Fibroblast of the conjunctiva (primary cell): Measurements from ENCODE around the gene PRKCE.

ENCODE experiments used
- DNase-seq: peaks from one replicate; pipeline ENCODE4 v3.0.0-alpha.2; 2010; ENCODE audit warnings: low read depth

The PRKCE gene

DNA sequence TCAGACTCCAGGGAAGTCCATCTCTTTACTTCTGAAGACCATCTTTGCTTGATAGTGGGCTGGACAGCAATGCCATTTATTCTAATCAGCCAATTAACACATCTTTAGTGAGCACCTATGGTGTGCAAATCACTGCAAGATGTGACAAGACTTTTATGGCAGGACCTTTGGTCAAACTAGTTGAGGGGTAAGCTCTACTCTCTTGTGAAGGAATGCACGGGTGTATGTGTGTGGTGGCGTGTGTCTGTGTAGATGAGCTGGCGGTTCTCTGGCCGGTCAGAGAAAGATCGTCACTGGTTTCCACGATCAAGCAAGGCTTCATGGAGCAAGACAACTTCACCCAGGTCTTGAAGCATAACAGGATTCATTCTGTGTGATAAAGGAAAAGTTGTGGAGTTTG is 364.6 kb downstream of the PRKCE start:
- DNase-seq: no peak

DNA sequence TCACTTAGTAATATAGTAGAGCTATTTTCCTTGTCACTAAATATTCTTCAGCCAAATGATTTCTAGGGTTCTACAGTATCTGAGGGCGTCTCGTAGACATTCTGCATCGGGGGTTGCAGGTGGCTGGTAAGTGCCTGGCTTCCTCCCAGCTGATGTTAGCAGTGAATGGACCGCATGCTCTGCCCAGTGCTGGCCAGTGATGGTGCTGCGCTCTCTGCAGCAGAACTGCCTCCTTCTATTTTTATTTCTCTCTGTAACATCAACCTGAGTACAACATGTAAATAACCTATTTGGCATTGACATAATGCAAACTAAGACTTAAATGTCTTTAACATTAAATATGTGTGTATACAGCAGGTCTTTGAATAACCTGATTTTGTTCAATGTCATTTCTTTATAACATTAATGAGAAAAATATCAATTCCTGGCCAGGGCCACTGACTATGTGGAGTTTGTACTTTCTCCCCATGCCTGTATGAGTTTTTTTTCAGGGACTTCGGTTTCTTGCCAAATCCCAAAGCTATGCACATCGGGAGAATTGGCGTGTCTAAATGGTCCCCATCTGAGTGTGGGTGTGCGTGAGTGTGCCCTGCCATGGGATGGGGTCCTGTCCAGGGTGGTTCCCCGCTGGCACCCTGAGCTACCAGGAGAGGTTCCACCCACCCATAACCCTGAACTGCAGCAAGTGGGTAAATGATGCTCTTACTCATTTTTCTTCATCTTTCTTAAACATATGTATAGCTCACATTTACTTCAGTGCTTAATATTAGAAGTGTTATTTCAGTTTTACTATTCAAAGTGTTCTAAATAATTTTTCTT is 367.5 kb downstream of the PRKCE start:
- DNase-seq: no peak

DNA sequence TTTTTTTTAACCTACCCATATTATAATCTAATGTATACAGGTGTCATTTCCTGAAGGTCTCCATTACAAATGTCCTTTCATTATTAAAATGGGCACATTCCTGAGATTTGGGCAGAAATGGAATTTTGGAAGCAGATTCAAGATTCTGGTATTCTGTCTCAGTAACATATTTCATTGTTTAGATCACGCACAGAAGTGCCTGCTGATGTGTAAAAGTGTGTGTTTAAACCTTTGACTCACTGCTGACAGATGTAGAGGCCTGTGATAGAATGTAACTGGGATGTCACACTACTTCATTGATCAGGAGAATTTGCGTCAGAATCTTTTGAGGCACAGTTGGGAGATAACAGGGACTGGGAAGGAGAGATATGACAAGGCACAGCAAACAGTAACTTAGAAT is 368.9 kb downstream of the PRKCE start:
- DNase-seq: no peak

DNA sequence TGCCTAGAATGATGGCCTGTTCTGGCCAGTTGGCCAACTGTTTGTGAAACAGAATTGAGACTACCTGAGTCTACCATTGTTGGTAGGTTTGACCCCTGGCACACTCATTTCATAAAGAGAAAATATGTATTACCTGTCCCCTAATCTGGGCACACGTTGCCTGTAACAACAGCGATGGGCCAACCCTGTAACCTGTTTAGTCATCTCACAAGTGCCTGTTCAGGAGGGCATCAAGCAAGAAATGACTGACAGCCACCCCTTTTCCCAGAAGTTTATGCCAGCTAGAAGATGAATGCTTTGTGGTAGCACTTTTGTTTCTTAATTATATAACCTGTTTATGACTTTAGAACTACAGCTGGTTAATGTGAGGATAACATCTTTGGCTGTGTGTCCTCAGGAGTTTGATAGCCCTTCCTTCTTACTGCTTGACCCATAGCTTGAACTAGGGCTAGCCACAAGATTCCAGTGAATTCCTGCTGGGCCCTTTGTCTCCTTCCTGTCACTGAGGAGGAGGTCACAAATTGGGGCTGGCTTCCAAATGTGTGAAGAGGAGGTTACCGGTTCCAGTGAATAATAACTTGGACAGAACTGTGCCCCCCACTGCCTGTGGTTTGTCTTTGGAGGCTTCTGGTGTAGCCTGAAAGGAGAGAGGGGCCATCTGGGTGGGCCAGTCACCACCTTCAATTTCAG is 371.8 kb downstream of the PRKCE start:
- DNase-seq: no peak

DNA sequence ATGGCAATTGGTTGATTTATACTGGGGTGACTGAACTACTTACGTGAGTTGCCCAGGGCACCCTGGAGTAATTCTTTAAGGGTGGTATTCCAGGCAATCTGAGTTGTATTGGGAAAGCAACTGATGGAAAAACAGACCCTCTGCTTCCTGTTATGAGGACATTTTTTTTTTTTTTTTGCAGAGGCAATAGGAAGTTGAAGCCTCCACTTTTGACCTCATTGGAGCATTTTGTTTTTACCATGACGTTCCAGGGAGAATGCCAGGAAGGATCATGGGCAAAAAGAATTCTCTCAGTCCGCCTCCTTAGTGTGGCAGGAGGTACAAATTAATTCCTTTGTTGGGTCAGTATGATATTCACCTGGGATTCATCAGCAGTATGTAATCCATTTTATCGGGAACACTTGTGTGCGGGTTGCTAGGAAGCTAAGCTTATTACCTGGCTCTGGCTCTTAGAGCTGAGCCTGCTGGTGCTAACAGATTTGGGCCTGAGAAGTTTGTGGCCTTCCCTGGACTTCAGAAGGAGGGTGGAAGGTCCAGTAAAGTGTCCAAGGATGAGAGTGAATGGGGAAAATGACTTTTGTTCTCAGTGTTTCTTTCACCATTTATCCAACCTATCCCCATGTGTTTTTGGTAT is 372.8 kb downstream of the PRKCE start:
- DNase-seq: no peak

DNA sequence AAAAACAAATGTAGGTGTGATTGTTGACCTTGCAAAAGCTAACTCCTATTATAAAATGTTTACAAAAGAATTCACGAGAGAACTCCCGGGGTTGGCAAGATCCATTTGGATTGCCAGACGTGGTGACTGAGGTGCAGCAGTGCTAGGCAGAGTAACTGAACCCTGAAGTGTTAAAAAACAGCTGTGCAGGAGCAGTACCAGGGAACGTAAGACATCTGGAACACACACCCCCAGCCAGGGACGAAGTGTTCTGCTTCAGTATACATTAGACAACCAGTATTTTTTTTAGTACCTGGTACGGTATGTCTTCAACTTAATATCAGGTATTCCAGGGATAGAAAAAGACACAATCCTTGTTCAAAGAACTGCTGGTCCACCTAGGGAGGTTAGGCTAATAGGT is 373.6 kb downstream of the PRKCE start:
- DNase-seq: no peak

DNA sequence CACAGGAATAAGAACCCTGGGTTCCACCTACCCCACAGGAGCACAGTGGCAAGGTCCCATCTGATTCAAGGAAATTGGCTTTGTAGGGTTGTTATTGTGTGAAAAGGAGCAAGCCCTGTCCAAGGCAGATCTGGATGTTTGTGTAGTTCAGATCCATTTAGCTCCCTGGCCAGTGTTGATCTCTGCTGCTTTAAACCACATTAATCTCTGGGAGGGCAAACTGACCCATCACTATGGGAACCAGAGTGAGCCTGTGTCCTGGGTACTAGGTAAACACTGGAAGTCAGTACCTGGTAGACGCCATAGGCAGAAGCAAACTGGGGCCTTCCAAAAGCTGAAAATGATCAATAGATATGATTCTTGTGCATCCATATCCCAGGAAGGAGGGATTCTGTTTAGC is 374.2 kb downstream of the PRKCE start:
- DNase-seq: no peak

DNA sequence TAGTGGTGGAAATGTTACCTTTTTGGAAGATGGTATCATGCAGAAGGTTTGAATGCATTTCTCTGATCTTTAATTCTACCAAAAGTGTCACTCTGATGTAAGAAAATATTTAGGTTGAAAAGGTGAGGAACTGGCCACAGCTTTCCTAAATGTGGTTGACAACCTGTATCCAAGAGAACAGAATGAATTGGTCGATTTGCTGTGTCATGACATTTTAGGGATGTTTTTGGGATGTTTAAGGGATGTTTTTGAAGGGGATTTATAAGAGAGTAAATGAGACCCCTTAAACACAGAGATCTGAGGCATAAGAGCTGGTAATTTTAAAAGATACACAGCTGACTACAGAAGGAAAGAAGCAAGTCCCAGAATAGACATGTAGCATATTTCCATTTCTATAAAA is 375.0 kb downstream of the PRKCE start:
- no peak for DNase-seq

DNA sequence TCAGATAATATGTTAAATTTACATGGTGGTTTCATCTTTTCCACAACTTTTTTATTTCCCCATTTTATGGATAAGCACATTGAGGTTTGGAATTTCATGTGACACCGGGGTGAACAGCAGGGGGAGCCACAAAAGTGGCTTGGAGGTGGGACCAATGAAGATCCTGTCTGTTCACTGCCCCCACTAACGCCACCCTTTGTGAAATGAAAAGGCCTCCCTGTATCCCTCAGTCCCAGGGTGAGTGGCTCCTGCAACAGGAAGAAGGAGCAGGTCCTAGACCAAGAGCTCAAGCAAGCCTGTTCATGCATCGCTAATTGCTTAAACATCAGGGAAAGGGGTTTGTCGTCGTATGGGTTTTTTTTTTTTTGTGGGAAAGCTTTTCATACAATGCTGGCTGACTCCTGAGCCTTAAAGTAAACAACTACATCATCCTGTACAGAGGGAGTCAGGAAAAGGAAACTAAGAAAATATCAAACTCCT is 377.9 kb downstream of the PRKCE start:
- no peak for DNase-seq

DNA sequence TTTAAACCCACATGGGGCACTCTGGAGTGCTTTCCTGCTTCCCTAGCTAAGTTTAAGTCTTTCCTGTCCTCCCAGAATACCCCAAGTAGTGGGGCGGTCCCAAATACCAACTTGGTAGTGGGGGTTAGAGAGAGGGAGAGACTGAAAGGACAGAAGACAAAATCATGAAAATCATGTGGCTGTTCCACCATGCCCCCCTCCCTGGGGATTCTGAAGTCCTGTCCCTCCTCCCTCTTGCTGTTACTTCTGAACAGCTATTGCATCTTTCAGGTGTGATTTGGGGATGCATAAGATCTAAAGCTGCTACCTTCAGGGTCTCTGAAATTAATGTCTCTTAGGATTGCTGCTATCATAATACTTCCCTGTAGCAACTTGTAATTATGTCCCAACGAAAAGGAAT is 378.9 kb downstream of the PRKCE start:
- DNase-seq: no peak

DNA sequence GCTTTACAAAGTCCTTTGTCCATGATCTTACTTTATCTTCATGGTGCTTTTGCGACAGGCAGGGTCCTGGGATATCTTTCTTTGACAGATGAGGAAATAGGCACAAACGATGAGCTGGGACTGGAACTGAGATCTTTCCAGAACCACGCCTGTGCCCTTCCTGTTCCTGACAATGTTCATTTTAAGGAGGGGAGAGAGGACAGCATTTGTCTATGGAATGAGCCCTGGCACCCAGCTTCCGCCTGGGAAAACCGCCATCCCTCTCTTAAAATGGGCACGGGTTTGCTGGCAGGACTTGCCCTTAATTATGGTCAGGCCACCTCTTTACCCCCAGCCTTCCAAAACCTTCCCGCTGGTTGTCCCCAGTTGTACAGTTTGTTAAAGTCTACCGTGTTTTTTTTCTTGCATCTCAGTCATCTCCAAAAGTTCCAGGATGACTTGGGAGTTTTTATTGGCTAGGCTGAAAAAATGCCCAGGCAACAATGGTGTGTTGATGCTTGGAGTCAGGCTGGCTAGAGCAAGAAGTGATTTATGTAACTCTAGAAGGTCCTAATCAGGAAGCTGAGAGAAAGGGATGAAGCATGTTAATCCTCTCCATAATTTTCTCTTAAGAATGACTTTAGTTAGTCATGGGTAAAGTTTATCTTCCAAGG is 380.8 kb downstream of the PRKCE start:
- DNase-seq: no peak

DNA sequence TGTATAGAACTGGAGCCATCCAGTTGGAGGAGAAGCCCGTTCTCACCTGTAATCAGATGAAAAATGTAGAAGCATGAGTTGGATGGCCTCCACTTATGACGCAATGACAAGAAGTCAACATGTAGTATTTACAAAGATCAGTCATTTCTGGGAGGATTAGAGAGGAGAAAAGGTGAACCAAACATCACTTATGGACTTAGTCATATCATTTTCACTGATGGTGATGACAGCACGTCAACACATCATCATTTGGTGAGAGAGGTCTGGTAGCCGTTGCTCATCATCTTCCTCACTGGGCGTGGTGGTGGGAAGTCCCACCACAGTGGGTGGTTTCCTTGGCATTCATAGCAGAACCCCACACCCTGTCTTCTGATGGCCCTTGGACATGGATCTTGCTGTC is 381.5 kb downstream of the PRKCE start:
- no peak for DNase-seq

DNA sequence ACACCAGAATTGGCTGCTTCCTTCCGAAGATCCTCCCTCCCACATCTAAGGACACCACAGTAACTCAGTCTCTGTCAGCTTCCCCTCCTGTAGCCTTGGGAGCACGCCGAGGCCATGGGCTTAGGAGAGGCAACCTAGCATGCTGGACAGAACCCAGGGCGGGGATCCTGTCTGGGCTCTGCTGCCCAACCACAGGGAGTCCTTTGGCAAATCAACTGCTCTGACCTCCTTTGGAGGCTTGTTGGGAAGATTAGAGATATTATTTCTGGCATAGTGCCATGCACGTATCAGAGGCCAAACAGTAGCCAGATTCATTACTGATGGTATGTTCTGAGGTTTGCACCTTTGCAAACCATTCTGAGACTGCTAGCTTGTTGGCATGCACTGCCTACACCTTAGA is 383.1 kb downstream of the PRKCE start:
- DNase-seq: no peak

DNA sequence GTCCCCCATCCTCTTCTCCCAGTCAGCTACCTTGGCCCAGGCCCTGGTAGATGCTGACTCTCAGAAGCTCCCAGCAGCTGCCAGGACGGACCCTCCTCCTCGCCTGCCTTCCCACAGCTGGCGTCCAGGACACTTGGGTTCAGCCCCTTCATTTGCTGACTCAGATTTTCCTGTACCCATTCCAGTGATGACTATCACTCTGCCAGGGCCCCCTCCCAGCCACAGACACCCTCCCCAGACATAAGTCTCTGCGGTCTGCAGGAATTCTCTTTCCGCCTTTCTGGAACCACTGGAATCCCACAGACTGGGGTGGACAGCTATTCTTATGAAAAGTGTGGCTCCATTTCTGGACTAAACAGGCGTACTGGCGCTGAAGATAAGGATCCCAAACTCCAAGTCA is 385.5 kb downstream of the PRKCE start:
- DNase-seq: peak; percentile 34

DNA sequence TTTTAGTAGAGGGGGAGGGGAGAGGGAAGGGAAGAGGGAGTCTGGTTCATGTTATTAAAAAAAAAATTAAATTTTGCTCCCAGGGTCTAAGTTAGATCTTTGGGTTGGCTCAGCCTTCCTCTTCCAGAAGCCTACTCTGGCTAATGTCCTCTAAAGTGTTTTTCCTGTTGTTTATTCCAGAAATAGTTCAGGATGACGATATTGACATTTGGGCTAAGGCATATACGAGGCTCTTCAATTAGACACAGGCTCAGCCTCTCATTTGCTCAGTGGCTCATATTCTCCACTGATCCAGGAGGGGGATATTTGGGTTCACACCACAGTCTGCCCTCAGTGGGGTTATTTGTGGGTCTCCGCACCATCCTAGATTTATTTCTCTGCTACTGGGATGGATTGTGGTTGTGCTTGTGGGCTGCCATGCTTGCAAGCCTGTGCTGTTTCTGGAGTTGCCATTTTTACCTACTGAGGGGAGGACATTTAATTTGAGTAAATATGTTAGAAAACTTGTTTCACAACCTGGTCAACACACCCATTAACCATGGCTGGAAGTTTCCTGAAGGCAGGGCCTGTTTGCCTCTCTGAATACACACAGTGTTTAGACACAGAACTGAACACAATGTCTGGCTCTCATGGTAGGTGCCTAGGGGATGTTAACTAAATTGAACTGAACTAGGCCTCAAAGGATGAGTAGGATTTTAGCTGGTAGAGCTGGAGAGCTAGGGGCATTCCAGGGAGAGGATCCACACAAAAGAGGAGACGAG is 388.2 kb downstream of the PRKCE start:
- no peak for DNase-seq

DNA sequence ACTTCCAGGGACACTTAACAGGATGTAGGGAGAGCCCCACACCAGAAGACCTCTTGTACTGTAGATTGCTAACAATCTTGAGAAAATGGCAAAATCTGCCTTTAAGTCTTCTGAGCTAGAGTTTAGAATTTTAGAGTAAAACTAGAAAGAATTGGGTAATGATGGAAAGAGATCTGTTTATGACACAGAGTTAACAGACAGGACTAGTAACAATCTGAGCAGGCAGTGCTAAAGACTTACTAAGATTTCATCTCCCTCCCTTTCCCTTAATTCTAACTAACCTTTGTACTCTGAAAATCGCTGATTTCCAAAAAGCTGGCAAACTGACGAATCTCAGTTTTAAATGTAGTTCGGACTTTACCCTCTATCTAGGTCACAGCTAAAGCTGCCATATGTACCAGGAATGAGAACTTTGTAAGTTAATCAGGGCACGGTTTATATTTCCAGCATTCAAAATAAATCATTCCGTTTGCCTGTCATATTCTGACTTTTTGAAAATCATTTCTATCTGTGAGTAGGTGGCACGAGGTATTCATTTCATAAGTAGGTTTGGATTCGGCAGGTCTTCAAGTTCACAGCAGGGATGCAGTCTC is 389.2 kb downstream of the PRKCE start:
- no peak for DNase-seq

DNA sequence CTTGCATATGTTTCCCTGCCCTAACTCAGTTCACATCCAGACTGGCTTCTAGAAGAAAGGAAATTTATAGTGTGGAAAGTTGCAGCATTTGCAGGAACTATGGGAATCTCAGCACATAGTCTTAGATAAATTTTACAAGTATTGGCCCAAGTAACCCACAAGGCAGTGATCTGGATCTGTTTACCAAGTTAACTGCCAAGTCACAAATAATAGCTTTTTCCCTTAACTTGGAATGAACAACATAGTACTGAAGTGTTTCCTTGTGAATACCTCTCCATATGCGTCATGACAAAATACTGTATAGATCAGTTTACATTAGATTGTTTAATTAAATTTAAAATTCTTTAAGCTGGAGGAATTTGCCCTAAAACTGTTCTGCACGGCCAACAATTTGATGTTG is 390.0 kb downstream of the PRKCE start:
- DNase-seq: no peak

DNA sequence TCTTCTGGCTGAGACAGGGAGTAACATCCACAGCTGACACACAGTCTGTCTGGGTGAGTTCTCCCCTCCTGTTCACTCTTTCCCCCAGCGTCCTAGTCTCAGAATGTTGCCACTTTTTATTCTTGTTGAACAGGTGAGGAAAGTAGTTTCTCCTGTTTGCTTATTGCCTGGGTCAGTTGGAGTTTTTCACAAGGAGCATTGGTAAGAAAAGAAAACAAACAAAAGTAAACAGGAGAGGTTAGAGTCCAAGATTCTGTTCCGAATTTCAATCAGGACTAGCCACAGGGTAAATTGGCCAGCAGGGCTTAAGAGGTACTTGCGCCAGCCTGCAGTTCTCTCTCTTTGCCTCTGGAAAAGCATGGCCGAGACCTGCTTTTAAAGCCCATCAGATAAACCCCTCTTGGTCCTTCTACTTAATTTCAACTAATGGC is 390.7 kb downstream of the PRKCE start:
- DNase-seq: no peak

DNA sequence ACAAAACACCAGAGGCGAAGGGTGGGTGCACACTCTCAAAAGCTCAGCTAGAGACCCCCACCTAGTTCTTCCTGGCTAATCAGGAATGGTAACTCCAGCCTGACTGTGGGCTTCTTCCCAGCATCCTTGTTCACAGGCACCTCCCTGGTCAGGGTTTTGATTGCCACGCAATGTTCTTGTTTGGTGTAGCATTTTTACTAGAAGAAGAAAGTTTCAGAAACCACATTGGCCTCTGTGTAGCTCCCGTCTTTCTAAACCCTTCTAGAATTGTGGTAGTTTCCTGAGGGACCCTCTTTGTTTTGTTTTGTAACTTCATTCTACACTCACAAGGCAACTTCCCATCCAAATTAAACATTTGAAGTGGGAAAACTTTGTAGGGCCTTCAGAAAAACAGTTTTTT is 391.2 kb downstream of the PRKCE start:
- DNase-seq: no peak

DNA sequence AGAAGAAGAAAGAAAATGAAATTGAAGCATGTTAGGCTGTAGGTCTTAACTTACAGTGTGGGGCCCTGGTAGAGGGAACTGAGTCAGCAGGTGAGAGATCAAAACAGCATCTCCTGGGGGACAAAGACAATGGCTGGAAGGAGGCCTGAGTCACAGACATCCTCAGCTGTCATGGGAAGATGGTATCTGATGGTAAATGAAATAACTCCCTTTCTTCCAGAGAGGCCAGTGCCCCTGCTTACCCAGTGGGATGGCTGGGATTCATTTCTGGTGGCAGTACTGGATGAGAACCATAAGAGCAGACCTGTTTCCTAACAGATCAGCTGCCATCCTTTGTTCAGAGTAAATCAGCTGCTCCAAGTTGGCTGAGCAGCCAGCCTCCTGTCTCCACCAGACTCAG is 394.4 kb downstream of the PRKCE start:
- DNase-seq: no peak

DNA sequence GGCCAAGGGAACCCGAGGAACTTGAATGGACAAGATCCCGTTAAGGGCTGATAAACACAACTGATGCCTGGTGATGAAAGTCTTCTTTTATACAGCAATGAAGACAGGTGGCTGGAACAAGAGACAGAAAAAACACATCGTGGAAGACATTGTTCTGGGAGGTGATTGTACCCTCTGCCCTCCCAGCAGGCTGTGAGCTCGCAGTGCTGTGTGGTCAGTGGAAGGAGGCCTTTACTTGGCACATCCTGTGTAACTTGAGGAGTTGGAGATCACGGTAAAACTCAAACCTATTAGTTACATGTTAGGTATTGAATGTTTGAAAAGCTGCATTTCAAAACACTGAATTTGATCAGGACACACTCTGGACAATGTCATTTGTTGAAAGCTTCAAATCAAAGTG is 395.8 kb downstream of the PRKCE start:
- DNase-seq: no peak
